HEK293 (cell line): ENCODE results near the gene ATP8A1.

Source experiments
- CTCF ChIA-PET: fragments of 350-600 bp; formaldehyde crosslinking; extraction: SDS; loops from one replicate; lab custom pipeline; 2021; ENCODE audit warnings: antibody characterized with exemption; lab: Yijun Ruan, JAX
- POLR2A ChIA-PET: fragments of 300-600 bp; formaldehyde crosslinking; extraction: SDS; loops from one replicate; lab custom pipeline; 2020; ENCODE audit warnings: antibody characterized with exemption, inconsistent platforms; lab: Yijun Ruan, JAX
- H3K27ac ChIP-seq: fragments of 200-500 bp; sonication (Bioruptor generic); 2 replicates; pipeline ENCODE4 v1.5.1; 2014; ENCODE audit warnings: low read depth, low read length, control low read depth, inconsistent platforms; ENCODE audit errors: extremely low read depth
- H3K36me3 ChIP-seq, 2 experiments: fragments of 200-500 bp in 1 of 2; sonication (Bioruptor generic) in 1 of 2; 1 replicate in 1 of 2; 2 replicates in 1 of 2; pipeline ENCODE4 v1.5.1; 2014 to 2017; ENCODE audit warnings: inconsistent platforms in 2 of 2, low read length in 2 of 2; ENCODE audit not compliant: control insufficient read depth in 2 of 2, insufficient read depth in 1 of 2
- H3K4me1 ChIP-seq: fragments of 200-500 bp; sonication (Bioruptor generic); 2 replicates; pipeline ENCODE4 v1.5.1; 2014; ENCODE audit warnings: mild to moderate bottlenecking, low read length, inconsistent platforms; ENCODE audit not compliant: control insufficient read depth, insufficient read depth
- H3K4me3 ChIP-seq: 2 replicates; pipeline ENCODE4 v1.5.1; 2011; ENCODE audit warnings: low read depth, mild to moderate bottlenecking, control low read depth, low read length, moderate library complexity
- H3K9me3 ChIP-seq: fragments of 200-500 bp; sonication (Bioruptor generic); 2 replicates; pipeline ENCODE4 v1.5.1; 2014; ENCODE audit warnings: low read depth, low read length, inconsistent platforms; ENCODE audit not compliant: control insufficient read depth, insufficient read depth
- BCL11A ChIP-seq: fragments of 450-650 bp; formaldehyde crosslinking; IDR thresholded peaks from 2 replicates; pipeline ENCODE4 v1.5.1; 2016; ENCODE audit warnings: low read depth, missing biosample characterization, missing genetic modification characterization
- GLIS2 ChIP-seq: fragments of 450-650 bp; formaldehyde crosslinking; IDR thresholded peaks from 2 replicates; pipeline ENCODE4 v1.5.1; 2016; ENCODE audit warnings: missing biosample characterization, missing genetic modification characterization
- PRDM4 ChIP-seq: fragments of 450-650 bp; formaldehyde crosslinking; IDR thresholded peaks from 2 replicates; pipeline ENCODE4 v1.5.1; 2017; ENCODE audit warnings: missing biosample characterization, missing genetic modification characterization
- SP2 ChIP-seq: fragments of 450-650 bp; formaldehyde crosslinking; IDR thresholded peaks from 2 replicates; pipeline ENCODE4 v1.5.1; 2016; ENCODE audit warnings: missing biosample characterization, missing genetic modification characterization
- TCF7L2 ChIP-seq: IDR thresholded peaks from 2 replicates; pipeline ENCODE4 v1.6.1; 2011; ENCODE audit warnings: low read depth, mild to moderate bottlenecking, inconsistent platforms, low read length, moderate library complexity, borderline replicate concordance
- TSHZ1 ChIP-seq: fragments of 450-650 bp; formaldehyde crosslinking; IDR thresholded peaks from 2 replicates; pipeline ENCODE4 v1.5.1; 2016; ENCODE audit warnings: missing biosample characterization, missing genetic modification characterization, borderline replicate concordance
- ZIC2 ChIP-seq: fragments of 450-650 bp; formaldehyde crosslinking; IDR thresholded peaks from 2 replicates; pipeline ENCODE4 v1.5.1; 2016; ENCODE audit warnings: missing biosample characterization, missing genetic modification characterization
- ZNF155 ChIP-seq: fragments of 450-650 bp; formaldehyde crosslinking; IDR thresholded peaks from 2 replicates; pipeline ENCODE4 v1.5.1; 2016; ENCODE audit warnings: missing biosample characterization, missing genetic modification characterization
- ZNF174 ChIP-seq: fragments of 450-650 bp; formaldehyde crosslinking; IDR thresholded peaks from 2 replicates; pipeline ENCODE4 v1.5.0; 2017; ENCODE audit warnings: missing biosample characterization, mild to moderate bottlenecking, missing genetic modification characterization
- ZNF211 ChIP-seq: fragments of 450-650 bp; formaldehyde crosslinking; IDR thresholded peaks from 2 replicates; pipeline ENCODE4 v1.5.1; 2016; ENCODE audit warnings: low read depth, missing biosample characterization, missing genetic modification characterization
- ZNF223 ChIP-seq: fragments of 450-650 bp; formaldehyde crosslinking; IDR thresholded peaks from 2 replicates; pipeline ENCODE4 v1.5.1; 2016; ENCODE audit warnings: missing biosample characterization, missing genetic modification characterization
- ZNF23 ChIP-seq: fragments of 450-650 bp; formaldehyde crosslinking; IDR thresholded peaks from 2 replicates; pipeline ENCODE4 v1.5.1; 2016; ENCODE audit warnings: missing biosample characterization, missing genetic modification characterization, borderline replicate concordance
- ZNF354C ChIP-seq: fragments of 450-650 bp; formaldehyde crosslinking; IDR thresholded peaks from 2 replicates; pipeline ENCODE4 v1.5.1; 2016; ENCODE audit warnings: missing biosample characterization, missing genetic modification characterization, low read depth, borderline replicate concordance
- ZNF560 ChIP-seq: fragments of 450-650 bp; formaldehyde crosslinking; IDR thresholded peaks from 2 replicates; pipeline ENCODE4 v1.5.1; 2017; ENCODE audit warnings: missing biosample characterization, missing genetic modification characterization, borderline replicate concordance
- ZNF600 ChIP-seq: fragments of 450-650 bp; formaldehyde crosslinking; IDR thresholded peaks from 2 replicates; pipeline ENCODE4 v1.5.1; 2016; ENCODE audit warnings: missing biosample characterization, missing genetic modification characterization
- ZNF629 ChIP-seq: fragments of 450-650 bp; formaldehyde crosslinking; IDR thresholded peaks from 2 replicates; pipeline ENCODE4 v1.5.1; 2017; ENCODE audit warnings: missing biosample characterization, missing genetic modification characterization
- ZNF664 ChIP-seq: fragments of 450-650 bp; formaldehyde crosslinking; IDR thresholded peaks from 2 replicates; pipeline ENCODE4 v1.5.1; 2016; ENCODE audit warnings: missing biosample characterization, missing genetic modification characterization
- ZNF76 ChIP-seq: fragments of 450-650 bp; formaldehyde crosslinking; IDR thresholded peaks from 2 replicates; pipeline ENCODE4; 2016; ENCODE audit warnings: low read depth, missing biosample characterization, missing genetic modification characterization, borderline replicate concordance
- ZNF785 ChIP-seq: fragments of 450-650 bp; formaldehyde crosslinking; IDR thresholded peaks from 2 replicates; pipeline ENCODE4 v1.5.1; 2016; ENCODE audit warnings: missing biosample characterization, missing genetic modification characterization
- ZSCAN23 ChIP-seq: fragments of 450-650 bp; formaldehyde crosslinking; IDR thresholded peaks from 2 replicates; pipeline ENCODE4 v1.5.1; 2016; ENCODE audit warnings: missing biosample characterization, missing genetic modification characterization
- ZXDB ChIP-seq: fragments of 450-650 bp; formaldehyde crosslinking; IDR thresholded peaks from 2 replicates; pipeline ENCODE4 v1.5.1; 2016; ENCODE audit warnings: missing biosample characterization, missing genetic modification characterization
- TF ChIP-seq, protein P1 (sequence below): fragments of 450-650 bp; formaldehyde crosslinking; IDR thresholded peaks from 2 replicates; pipeline ENCODE4 v1.5.1; 2016; ENCODE audit warnings: missing biosample characterization, missing genetic modification characterization
- TF ChIP-seq, protein P2 (sequence below): fragments of 450-650 bp; formaldehyde crosslinking; IDR thresholded peaks from 2 replicates; pipeline ENCODE4 v1.5.1; 2016; ENCODE audit warnings: missing biosample characterization, missing genetic modification characterization
- TF ChIP-seq, protein P3 (sequence below): fragments of 450-650 bp; formaldehyde crosslinking; IDR thresholded peaks from 2 replicates; pipeline ENCODE4 v1.5.1; 2016; ENCODE audit warnings: missing biosample characterization, missing genetic modification characterization

Gene ATP8A1

DNA sequence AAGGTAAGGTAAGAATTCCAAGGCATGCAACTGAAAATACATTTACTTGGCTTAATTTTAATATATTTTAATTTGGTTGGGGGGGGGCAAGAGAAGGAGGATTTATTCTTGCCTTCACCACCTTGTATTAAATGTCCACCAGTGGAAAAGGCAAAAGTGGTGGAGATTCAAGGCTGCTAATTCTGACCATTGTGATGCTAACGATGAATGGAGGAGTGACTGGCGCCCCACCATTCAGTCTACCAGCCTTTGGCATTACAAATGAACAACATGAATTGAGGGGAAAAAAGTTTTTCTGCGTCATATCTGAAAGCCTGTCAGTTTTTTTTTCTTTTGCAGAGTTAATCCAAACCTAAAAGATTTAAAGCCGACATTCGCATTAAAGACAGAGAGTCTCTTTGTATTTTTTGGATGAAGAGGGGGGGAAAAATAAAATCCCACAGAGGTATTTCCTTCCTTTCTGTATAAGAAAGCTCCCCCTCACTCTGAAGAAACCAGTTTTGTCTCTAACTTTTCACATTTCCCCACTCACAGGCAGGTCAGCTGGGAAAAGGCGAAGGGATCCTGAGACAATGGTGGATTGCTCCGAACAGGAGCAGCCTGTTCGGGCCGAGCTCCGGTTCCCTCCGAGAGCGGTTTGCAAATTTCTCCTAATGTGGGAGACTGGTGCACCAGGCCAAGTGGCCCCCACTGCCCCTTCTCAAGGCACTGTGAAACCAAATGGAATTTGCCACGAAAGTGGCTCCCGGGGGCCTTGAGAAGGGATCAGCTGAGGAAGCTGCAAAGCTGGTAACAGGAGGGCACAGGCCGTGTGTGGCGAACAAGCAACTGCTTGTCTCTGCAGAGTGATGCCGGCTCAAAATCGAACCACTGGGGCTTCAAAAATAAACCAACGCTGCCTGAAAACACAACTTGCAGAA is 231.5 kb downstream of the ATP8A1 start:
- no peaks in the 10 kb centered on the region for H3K9me3 ChIP-seq
- POLR2A ChIA-PET, result no interaction called here
- no peaks in the 10 kb centered on the region for H3K4me1 ChIP-seq
- no peak overlapping the region for H3K27ac ChIP-seq
- no peak overlapping the region for H3K4me3 ChIP-seq
- CTCF ChIA-PET, result no interaction called here
- peaks cover 0 to 5% of the 10 kb centered on the region in 2 experiments; a peak in 1 of 3 replicates for H3K36me3 ChIP-seq
- no peak for TF ChIP-seq BCL11A
- TF ChIP-seq ZNF560 (tag by site-specific recombination), result no peak
- no peak for TF ChIP-seq PRDM4 (tag by site-specific recombination)
- no peak for TF ChIP-seq ZNF211 (tag by site-specific recombination)
- TF ChIP-seq ZNF23 (tag by site-specific recombination), result no peak
- no peak for TF ChIP-seq SP2 (tag by site-specific recombination)
- TF ChIP-seq GLIS2, result no peak
- no peak for TF ChIP-seq ZNF785 (tag by site-specific recombination)
- no peak for TF ChIP-seq TSHZ1
- no peak for TF ChIP-seq TCF7L2
- TF ChIP-seq ZNF174 (tag by site-specific recombination), result no peak
- no peak for TF ChIP-seq ZXDB (tag by site-specific recombination)
- TF ChIP-seq, protein P1, sequence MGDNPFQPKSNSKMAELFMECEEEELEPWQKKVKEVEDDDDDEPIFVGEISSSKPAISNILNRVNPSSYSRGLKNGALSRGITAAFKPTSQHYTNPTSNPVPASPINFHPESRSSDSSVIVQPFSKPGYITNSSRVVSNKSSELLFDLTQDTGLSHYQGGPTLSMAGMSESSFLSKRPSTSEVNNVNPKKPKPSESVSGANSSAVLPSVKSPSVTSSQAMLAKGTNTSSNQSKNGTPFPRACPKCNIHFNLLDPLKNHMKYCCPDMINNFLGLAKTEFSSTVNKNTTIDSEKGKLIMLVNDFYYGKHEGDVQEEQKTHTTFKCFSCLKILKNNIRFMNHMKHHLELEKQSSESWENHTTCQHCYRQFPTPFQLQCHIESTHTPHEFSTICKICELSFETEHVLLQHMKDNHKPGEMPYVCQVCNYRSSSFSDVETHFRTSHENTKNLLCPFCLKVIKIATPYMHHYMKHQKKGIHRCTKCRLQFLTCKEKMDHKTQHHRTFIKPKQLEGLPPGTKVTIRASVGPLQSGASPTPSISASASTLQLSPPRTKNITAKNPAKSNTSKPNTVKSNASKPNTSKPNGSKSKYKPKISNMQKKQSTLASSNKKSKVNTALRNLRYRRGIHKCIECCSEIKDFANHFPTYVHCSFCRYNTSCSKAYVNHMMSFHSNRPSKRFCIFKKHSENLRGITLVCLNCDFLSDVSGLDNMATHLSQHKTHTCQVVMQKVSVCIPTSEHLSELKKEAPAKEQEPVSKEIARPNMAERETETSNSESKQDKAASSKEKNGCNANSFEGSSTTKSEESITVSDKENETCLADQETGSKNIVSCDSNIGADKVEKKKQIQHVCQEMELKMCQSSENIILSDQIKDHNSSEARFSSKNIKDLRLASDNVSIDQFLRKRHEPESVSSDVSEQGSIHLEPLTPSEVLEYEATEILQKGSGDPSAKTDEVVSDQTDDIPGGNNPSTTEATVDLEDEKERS (tag by site-specific recombination), result no peak
- no peak for TF ChIP-seq ZIC2
- TF ChIP-seq ZNF223 (tag by site-specific recombination), result no peak

DNA sequence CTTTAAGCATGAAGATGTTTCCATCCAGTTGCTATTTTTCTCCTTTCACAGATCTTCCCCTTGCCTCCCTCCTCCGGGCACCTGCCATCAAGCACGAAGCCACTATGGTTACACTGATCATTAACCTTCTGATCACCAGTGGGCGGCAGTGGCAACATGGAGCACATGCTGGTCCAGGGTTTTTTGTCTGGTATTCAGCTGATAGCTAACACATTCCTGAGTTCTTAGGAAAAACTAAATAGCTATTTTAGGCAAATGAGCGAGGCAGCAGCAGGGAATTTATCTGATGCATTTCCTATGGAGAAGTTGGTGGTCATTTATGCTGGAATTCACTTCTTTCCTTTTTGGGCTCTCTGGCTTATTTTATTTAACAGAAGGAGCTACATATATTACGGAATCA is 236.8 kb downstream of the ATP8A1 start:
- Histone ChIP-seq H3K36me3 (peaks cover 0 to 5% of the 10 kb centered on the region in 2 experiments; a peak in 1 of 3 replicates), H3K27ac (no peak overlapping the region), H3K9me3 (no peaks in the 10 kb centered on the region), H3K4me3 (no peak overlapping the region), H3K4me1 (no peaks in the 10 kb centered on the region)
- CTCF ChIA-PET, result interaction anchor here (0.6 to 0.8 kb wide), 2 partner anchors 83 to 265 kb away, joined by 3 to 8 read pairs; no protein-coding TSS in a partner anchor
- POLR2A ChIA-PET, result no interaction called here
- TF ChIP-seq ZNF155 (no peak), ZNF629 (no peak), ZNF664 (tag by site-specific recombination) (no peak), ZNF354C (tag by site-specific recombination) (no peak), ZNF76 (no peak), ZSCAN23 (tag by site-specific recombination) (no peak), ZNF600 (tag by site-specific recombination) (no peak)
- TF ChIP-seq, protein P2, sequence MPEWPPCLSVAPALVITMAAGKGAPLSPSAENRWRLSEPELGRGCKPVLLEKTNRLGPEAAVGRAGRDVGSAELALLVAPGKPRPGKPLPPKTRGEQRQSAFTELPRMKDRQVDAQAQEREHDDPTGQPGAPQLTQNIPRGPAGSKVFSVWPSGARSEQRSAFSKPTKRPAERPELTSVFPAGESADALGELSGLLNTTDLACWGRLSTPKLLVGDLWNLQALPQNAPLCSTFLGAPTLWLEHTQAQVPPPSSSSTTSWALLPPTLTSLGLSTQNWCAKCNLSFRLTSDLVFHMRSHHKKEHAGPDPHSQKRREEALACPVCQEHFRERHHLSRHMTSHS (tag by site-specific recombination), result no peak
- TF ChIP-seq, protein P3, sequence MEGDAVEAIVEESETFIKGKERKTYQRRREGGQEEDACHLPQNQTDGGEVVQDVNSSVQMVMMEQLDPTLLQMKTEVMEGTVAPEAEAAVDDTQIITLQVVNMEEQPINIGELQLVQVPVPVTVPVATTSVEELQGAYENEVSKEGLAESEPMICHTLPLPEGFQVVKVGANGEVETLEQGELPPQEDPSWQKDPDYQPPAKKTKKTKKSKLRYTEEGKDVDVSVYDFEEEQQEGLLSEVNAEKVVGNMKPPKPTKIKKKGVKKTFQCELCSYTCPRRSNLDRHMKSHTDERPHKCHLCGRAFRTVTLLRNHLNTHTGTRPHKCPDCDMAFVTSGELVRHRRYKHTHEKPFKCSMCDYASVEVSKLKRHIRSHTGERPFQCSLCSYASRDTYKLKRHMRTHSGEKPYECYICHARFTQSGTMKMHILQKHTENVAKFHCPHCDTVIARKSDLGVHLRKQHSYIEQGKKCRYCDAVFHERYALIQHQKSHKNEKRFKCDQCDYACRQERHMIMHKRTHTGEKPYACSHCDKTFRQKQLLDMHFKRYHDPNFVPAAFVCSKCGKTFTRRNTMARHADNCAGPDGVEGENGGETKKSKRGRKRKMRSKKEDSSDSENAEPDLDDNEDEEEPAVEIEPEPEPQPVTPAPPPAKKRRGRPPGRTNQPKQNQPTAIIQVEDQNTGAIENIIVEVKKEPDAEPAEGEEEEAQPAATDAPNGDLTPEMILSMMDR (tag by site-specific recombination), result no peak
